Gastroesophageal sphincter (tissue), 3 donors: ENCODE measurements around the gene AVP.
"Not testable (repeated sequence)": the region's sequence is repeated elsewhere in the genome, so short reads cannot be mapped to it uniquely, and the experiment has no call there.

Experiments used
- EP300 ChIP-seq: sonication (generic); formaldehyde crosslinking; IDR thresholded peaks from one replicate; pipeline ENCODE4 v1.6.1; 2017; ENCODE audit warnings: antibody characterized with exemption, mild to moderate bottlenecking
- TF ChIP-seq, protein P1 (sequence below), 4 experiments: fragments of 200-600 bp in 2 of 4; fragments of 450-650 bp in 2 of 4; sonication (generic) in 1 of 4; IDR thresholded peaks; one replicate each; pipeline ENCODE4 v1.5.1; 2017 to 2019; ENCODE audit warnings: antibody characterized with exemption in 4 of 4, mild to moderate bottlenecking in 2 of 4, moderate library complexity in 2 of 4

DNA sequence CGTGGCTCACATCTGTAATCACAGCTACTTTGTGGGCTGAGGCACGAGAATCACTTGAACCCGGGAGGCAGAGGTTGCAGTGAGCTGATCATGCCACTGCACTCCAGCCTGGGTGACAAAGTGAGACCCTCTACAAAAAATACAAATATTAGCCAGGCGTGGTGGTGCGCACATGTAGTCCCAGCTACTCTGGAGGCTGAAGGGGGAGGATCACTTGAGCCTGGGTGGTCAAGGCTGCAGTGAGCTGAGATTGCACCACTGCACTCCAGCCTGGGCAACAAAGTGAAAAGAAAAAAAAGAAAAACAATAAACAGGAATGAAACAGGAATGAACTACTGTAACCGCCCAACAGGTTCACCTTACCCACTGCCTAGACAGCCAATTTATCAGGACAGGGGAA lies 20.4 kb downstream of the AVP start:
- TF ChIP-seq EP300, result not testable (repeated sequence)
- TF ChIP-seq, protein P1, sequence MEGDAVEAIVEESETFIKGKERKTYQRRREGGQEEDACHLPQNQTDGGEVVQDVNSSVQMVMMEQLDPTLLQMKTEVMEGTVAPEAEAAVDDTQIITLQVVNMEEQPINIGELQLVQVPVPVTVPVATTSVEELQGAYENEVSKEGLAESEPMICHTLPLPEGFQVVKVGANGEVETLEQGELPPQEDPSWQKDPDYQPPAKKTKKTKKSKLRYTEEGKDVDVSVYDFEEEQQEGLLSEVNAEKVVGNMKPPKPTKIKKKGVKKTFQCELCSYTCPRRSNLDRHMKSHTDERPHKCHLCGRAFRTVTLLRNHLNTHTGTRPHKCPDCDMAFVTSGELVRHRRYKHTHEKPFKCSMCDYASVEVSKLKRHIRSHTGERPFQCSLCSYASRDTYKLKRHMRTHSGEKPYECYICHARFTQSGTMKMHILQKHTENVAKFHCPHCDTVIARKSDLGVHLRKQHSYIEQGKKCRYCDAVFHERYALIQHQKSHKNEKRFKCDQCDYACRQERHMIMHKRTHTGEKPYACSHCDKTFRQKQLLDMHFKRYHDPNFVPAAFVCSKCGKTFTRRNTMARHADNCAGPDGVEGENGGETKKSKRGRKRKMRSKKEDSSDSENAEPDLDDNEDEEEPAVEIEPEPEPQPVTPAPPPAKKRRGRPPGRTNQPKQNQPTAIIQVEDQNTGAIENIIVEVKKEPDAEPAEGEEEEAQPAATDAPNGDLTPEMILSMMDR (IDR thresholded peaks at IDR 0.05), result not testable (repeated sequence)
